SHP77 (cell line): Measurements from ENCODE around the gene DENND5B.
"Not testable (repeated sequence)": the region's sequence is repeated elsewhere in the genome, so short reads cannot be mapped to it uniquely, and the experiment has no call there.

Experiments
- DNase-seq, 2 experiments: peaks; one replicate each; lab custom pipeline; 2025; lab: John Stamatoyannopoulos, UW

Gene DENND5B

GRCh38 chr12:31377210-31377609 is 213.7 kb downstream of the DENND5B start:
- not testable (repeated sequence) for DNase-seq

- not testable (repeated sequence) for DNase-seq
Measured at GRCh38 chr12:31375422-31375821, 215.5 kb downstream of the DENND5B start.

- no peak for DNase-seq
Measured at GRCh38 chr12:31371256-31371620, 219.7 kb downstream of the DENND5B start.

GRCh38 chr12:31370531-31371255 is 220.2 kb downstream of the DENND5B start:
- DNase-seq = peak; percentile 47 to 58

GRCh38 chr12:31369712-31370521 is 221.0 kb downstream of the DENND5B start:
- DNase-seq = peak; percentile 77 to 81

GRCh38 chr12:31368666-31369361 is 222.1 kb downstream of the DENND5B start:
- DNase-seq = no peak

- DNase-seq = no peak
Measured at GRCh38 chr12:31366104-31366621, 224.8 kb downstream of the DENND5B start.

- DNase-seq = peak in 1 of 2 experiments; percentile 24
Measured at GRCh38 chr12:31363831-31364230, 227.1 kb downstream of the DENND5B start.

- DNase-seq = peak; percentile 12 to 15
Measured at GRCh38 chr12:31363416-31363809, 227.5 kb downstream of the DENND5B start.

- peak; percentile 67 to 70 for DNase-seq
Measured at GRCh38 chr12:31362759-31363415, 228.0 kb downstream of the DENND5B start.

- peak; percentile 81 to 83 for DNase-seq
Measured at GRCh38 chr12:31362115-31362758, 228.7 kb downstream of the DENND5B start.

GRCh38 chr12:31361730-31362114 is 229.2 kb downstream of the DENND5B start:
- DNase-seq = no peak

GRCh38 chr12:31355747-31356107 is 235.2 kb downstream of the DENND5B start:
- no peak for DNase-seq

- DNase-seq = peak; percentile 93 to 94
Measured at GRCh38 chr12:31353750-31354708, 236.9 kb downstream of the DENND5B start.

GRCh38 chr12:31346267-31346666 is 244.7 kb downstream of the DENND5B start:
- DNase-seq = no peak

GRCh38 chr12:31343139-31343538 is 247.8 kb downstream of the DENND5B start:
- no peak for DNase-seq

GRCh38 chr12:31342286-31342685 is 248.7 kb downstream of the DENND5B start:
- DNase-seq = no peak

GRCh38 chr12:31339831-31340622 is 250.9 kb downstream of the DENND5B start:
- DNase-seq = no peak

GRCh38 chr12:31337952-31338351 is 253.0 kb downstream of the DENND5B start:
- DNase-seq = no peak
